ENCODE results near the gene AQP1. TPM values are rescaled to one million over a fixed set of nuclear protein-coding genes. Genes with fewer than 3 reads are reported as not detected.

The AQP1 gene
- total and polyA plus RNA-seq, 2 of the 8 experiments (the other 6 are each of a cell fraction or from before 2014, with no cell fraction given): 0.18 to 0.19 TPM

- no peak overlapping the region for H3K27ac ChIP-seq (ENCODE audit: low read depth, low read length)
Measured at GRCh38 chr7:30916767-30917166, 5.1 kb downstream of the AQP1 start.

More at GRCh38 chr7:30916767-30917166, 5.1 kb downstream of the AQP1 start:
- no peaks in the 10 kb centered on the region for H3K79me1 ChIP-seq (ENCODE audit: low read depth, low read length)
- no peak overlapping the region for H2BK15ac ChIP-seq (ENCODE audit: low read length)
- H2BK5ac ChIP-seq (ENCODE audit: low read depth, low read length): no peak overlapping the region
- H4K5ac ChIP-seq (ENCODE audit: insufficient read length, low read depth, low read length): no peak overlapping the region
- no peak overlapping the region for H3K14ac ChIP-seq (ENCODE audit: insufficient read length)
- H3K4me3 ChIP-seq (ENCODE audit: extremely low read depth in 1 of 4, insufficient read depth in 2 of 4, low read depth in 3 of 4, low read length in 4 of 4): no peak overlapping the region
- no peaks in the 10 kb centered on the region for H3K9me3 ChIP-seq (ENCODE audit: insufficient read depth in 2 of 2, low read depth in 1 of 2, low read length in 1 of 2)
- no peak overlapping the region for H3K4ac ChIP-seq (replicated peaks; ENCODE audit: insufficient read length, low read depth, low read length)
- no peak overlapping the region for H3K56ac ChIP-seq (replicated peaks; ENCODE audit: insufficient read length, low read depth, low read length)
- POLR2A ChIA-PET (ENCODE audit: partially characterized antibody): no interaction called here
- H3K4me2 ChIP-seq (ENCODE audit: insufficient read depth in 1 of 2, low read depth in 2 of 2, low read length in 2 of 2): no peak overlapping the region
- no peak overlapping the region for H2BK12ac ChIP-seq (ENCODE audit: low read depth, low read length)
- no peak overlapping the region for H2AFZ ChIP-seq (ENCODE audit: low read length)
- no peak overlapping the region for H3K9ac ChIP-seq (replicated peaks in 1 of 4; ENCODE audit: extremely low read depth in 1 of 4, low read depth in 3 of 4, low read length in 3 of 4)
- no peaks in the 10 kb centered on the region for H3K27me3 ChIP-seq (replicated peaks in 1 of 4; ENCODE audit: control insufficient read depth in 3 of 4, extremely low read depth in 1 of 4, insufficient read depth in 3 of 4, low read length in 3 of 4)
- peaks cover 0 to 2% of the 10 kb centered on the region in 2 experiments for H4K20me1 ChIP-seq (replicated peaks in 1 of 2; ENCODE audit: control insufficient read depth in 1 of 2, insufficient read depth in 2 of 2, low read length in 2 of 2)
- no peak overlapping the region for H3K23ac ChIP-seq (ENCODE audit: insufficient read length)
- H3K4me1 ChIP-seq (replicated peaks in 1 of 4; ENCODE audit: control insufficient read depth in 3 of 4, insufficient read depth in 4 of 4, low read length in 3 of 4): peaks cover 0 to 13% (median 3%) of the 10 kb centered on the region in 4 experiments; a peak in 4 of 7 replicates
- no peak overlapping the region for H2BK20ac ChIP-seq (ENCODE audit: low read length)
- no peak overlapping the region for H2BK120ac ChIP-seq (replicated peaks; ENCODE audit: low read depth, low read length)
- FAIRE-seq (no peak), DNase-seq (ENCODE audit: low read depth in 1 of 2, low spot score in 2 of 2) (no peak)
- no peaks in the 10 kb centered on the region for H3K36me3 ChIP-seq (ENCODE audit: control insufficient read depth in 2 of 4, insufficient read depth in 4 of 4, low read length in 3 of 4)
- H3K23me2 ChIP-seq (ENCODE audit: low read depth, low read length): no peaks in the 10 kb centered on the region; the same call in 1 of the 2 replicates
- 93% methylated on average over 7 of the region's 7 CpGs; no CpG with 5 or more reads in 1 of the 2 experiments for WGBS, 2 experiments (ENCODE audit: extremely low coverage in 1 of 2, insufficient coverage in 1 of 2, insufficient read length in 1 of 2, insufficient replicate concordance in 2 of 2, low coverage in 1 of 2, low lambda C conversion rate in 2 of 2, missing lambda C conversion rate in 1 of 2)
- no peaks in the 10 kb centered on the region for H3K79me2 ChIP-seq (ENCODE audit: control insufficient read depth in 1 of 2, insufficient read depth in 2 of 2, low read length in 2 of 2)
- TF ChIP-seq CEBPB (IDR thresholded peaks at IDR 0.05; ENCODE audit: low read depth, low read length) (no peak), POU5F1 (IDR thresholded peaks at IDR 0.05; ENCODE audit: low read depth, low read length) (no peak), KDM1A (IDR thresholded peaks at IDR 0.05; ENCODE audit: borderline replicate concordance, low read length) (no peak), MAFK (IDR thresholded peaks at IDR 0.05; ENCODE audit: low read depth, low read length) (0 out of 2 replicates have a peak, but pooled peaks have one; percentile 11), SP4 (IDR thresholded peaks at IDR 0.05; ENCODE audit: low read length) (no peak)
- H2AK5ac ChIP-seq (ENCODE audit: low read depth, low read length): no peak overlapping the region
- H4K91ac ChIP-seq (replicated peaks; ENCODE audit: insufficient read length, low read length): no peak overlapping the region
- H3K18ac ChIP-seq (ENCODE audit: extremely low read depth, low read length): no peak overlapping the region
- CTCF ChIA-PET (ENCODE audit: partially characterized antibody): interaction anchor here (0.8 to 7.4 kb wide), 6 partner anchors 8 to 115 kb away, joined by 3 to 55 read pairs (median 7); no protein-coding TSS in a partner anchor
- H4K8ac ChIP-seq (ENCODE audit: extremely low read depth, insufficient read depth, low read length): peak overlapping the region; percentile 18; the same call in 1 of the 2 replicates
